CD8-positive, alpha-beta memory T cell (primary cell): ENCODE data around the gene NDUFV2. TPM values are rescaled to one million over a fixed set of nuclear protein-coding genes. Genes with fewer than 3 reads are reported as not detected.
"Not testable (repeated sequence)": the region's sequence is repeated elsewhere in the genome, so short reads cannot be mapped to it uniquely, and the experiment has no call there.

ENCODE experiments used
- CTCF ChIA-PET: fragments of 350-600 bp; sonication (Branson Sonifier 250); formaldehyde crosslinking; loops from one replicate; lab custom pipeline; 2021; ENCODE audit warnings: antibody characterized with exemption; lab: Charles Lee
- POLR2A ChIA-PET: fragments of 350-600 bp; sonication (Branson Sonifier 250); formaldehyde crosslinking; loops from one replicate; lab custom pipeline; 2021; ENCODE audit warnings: antibody characterized with exemption; lab: Charles Lee
- DNase-seq, 5 donors: peaks; one replicate each; pipeline versions ENCODE4 v3.0.0 to v3.0.0-alpha.2; 2020 to 2022; ENCODE audit warnings: mixed read lengths in 1 of 5
- H3K27ac ChIP-seq: one replicate; pipeline ENCODE4 v1.7.0; 2013; ENCODE audit warnings: low read depth, mild to moderate bottlenecking, low read length, moderate library complexity
- H3K27me3 ChIP-seq: 2 replicates; pipeline ENCODE4 v1.7.0; 2013; ENCODE audit warnings: low read length, mild to moderate bottlenecking; ENCODE audit not compliant: insufficient read depth, poor library complexity, severe bottlenecking
- H3K36me3 ChIP-seq: 2 replicates; pipeline ENCODE4 v1.7.0; 2013; ENCODE audit warnings: mild to moderate bottlenecking, low read length, moderate library complexity; ENCODE audit not compliant: insufficient read depth
- H3K4me1 ChIP-seq: 2 replicates; pipeline ENCODE4 v1.7.0; 2013; ENCODE audit warnings: mild to moderate bottlenecking, low read length, moderate library complexity; ENCODE audit not compliant: insufficient read depth
- H3K4me3 ChIP-seq: 2 replicates; pipeline ENCODE4 v1.7.0; 2013; ENCODE audit warnings: mild to moderate bottlenecking, low read length
- H3K9me3 ChIP-seq: 2 replicates; pipeline ENCODE4 v1.7.0; 2013; ENCODE audit warnings: mild to moderate bottlenecking, low read length
- H3K27ac Mint-ChIP-seq, 8 donors: one replicate each; pipeline ENCODE4 v1.8.0; 2020 to 2021; ENCODE audit warnings: mixed read lengths in 8 of 8, mild to moderate bottlenecking in 6 of 8, inconsistent platforms in 3 of 8, moderate library complexity in 3 of 8
- H3K27me3 Mint-ChIP-seq, 2 donors: one replicate each; pipeline ENCODE4 v1.8.0; 2020 to 2021; ENCODE audit warnings: mixed read lengths in 2 of 2, mild to moderate bottlenecking in 1 of 2, moderate library complexity in 1 of 2
- H3K36me3 Mint-ChIP-seq, 3 donors: one replicate each; pipeline ENCODE4 v1.8.0; 2020 to 2021; ENCODE audit warnings: mixed read lengths in 3 of 3, inconsistent platforms in 1 of 3, mild to moderate bottlenecking in 1 of 3
- H3K4me1 Mint-ChIP-seq, 3 donors: one replicate each; pipeline ENCODE4 v1.8.0; 2020 to 2021; ENCODE audit warnings: mixed read lengths in 3 of 3, inconsistent platforms in 1 of 3, mild to moderate bottlenecking in 1 of 3
- H3K4me3 Mint-ChIP-seq, 7 donors: one replicate each; pipeline ENCODE4 v1.8.0; 2020 to 2021; ENCODE audit warnings: mixed read lengths in 7 of 7, mild to moderate bottlenecking in 6 of 7, moderate library complexity in 4 of 7, inconsistent platforms in 2 of 7
- H3K9me3 Mint-ChIP-seq, 5 donors: one replicate each; pipeline ENCODE4 v1.8.0; 2020 to 2022; ENCODE audit warnings: mixed read lengths in 5 of 5, mild to moderate bottlenecking in 3 of 5, moderate library complexity in 2 of 5, inconsistent platforms in 1 of 5
- polyA plus RNA-seq: library from polyadenylated mRNA; unstranded; fragments of 300-500 nt; fragmentation: Illumina TruSeq; gene quantifications from one replicate; pipeline ENCODE4 v1.2.3, GENCODE V29; 2021
- total RNA-seq, 2 experiments: library from RNA; stranded (reverse); gene quantifications; one replicate each; pipeline ENCODE4 v1.2.3, GENCODE V29; 2021

NDUFV2 gene
- total and polyA plus RNA-seq, 3 experiments from 2014 or later, result 187 to 331 (median 324) TPM

DNA sequence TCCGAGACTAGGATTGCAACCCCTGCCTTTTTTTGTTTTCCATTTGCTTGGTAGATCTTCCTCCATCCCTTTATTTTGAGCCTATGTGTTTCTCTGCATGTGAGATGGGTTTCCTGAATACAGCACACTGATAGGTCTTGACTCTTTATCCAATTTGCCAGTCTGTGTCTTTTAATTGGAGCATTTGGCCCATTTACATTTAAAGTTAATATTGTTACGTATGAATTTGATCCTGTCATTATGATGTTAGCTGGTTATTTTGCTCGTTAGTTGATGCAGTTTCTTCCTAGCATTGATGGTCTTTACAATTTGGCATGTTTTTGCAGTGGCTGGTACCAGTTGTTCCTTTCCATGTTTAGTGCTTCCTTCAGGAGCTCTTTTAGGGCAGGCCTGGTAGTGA is 67.0 kb downstream of the NDUFV2 start:
- H3K9me3 ChIP-seq, DNase-seq, H3K27ac ChIP-seq, H3K27me3 ChIP-seq, H3K36me3 ChIP-seq, POLR2A ChIA-PET, H3K4me3 ChIP-seq, CTCF ChIA-PET, H3K27me3 Mint-ChIP-seq: not testable (repeated sequence)
- H3K27ac Mint-ChIP-seq, result peak overlapping the region in 4 of 8 donors; percentile 10 to 60 (median 32)
- peaks cover 11% of the 10 kb centered on the region for H3K4me1 ChIP-seq
- peaks cover 5 to 11% (median 8%) of the 10 kb centered on the region in 5 donors for H3K9me3 Mint-ChIP-seq
- H3K36me3 Mint-ChIP-seq, result peaks cover 8 to 27% (median 14%) of the 10 kb centered on the region in 3 donors
- H3K4me1 Mint-ChIP-seq, result peaks cover 66 to 82% (median 77%) of the 10 kb centered on the region in 3 donors
- peak overlapping the region in 4 of 7 donors; percentile 22 to 45 (median 43) for H3K4me3 Mint-ChIP-seq

DNA sequence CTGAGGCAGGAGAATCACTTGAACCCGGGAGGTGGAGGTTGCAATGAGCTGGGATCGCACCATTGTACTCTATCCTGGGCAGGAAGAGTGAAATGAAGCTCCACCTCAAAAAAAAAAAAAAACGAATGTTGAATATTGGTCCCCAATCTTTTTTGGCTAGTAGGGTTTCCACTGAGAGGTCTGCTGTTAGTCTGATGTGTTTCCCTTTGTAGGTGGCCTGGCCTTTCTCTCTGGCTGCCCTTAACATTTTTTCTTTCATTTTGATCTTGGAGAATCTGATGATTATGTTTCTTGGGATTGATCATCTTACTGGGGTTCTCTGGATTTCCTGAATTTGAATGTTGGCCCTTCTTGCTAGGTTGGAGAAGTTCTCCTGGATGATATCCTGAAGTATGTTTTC is 69.4 kb downstream of the NDUFV2 start:
- H3K4me3 ChIP-seq, DNase-seq, H3K27me3 Mint-ChIP-seq, H3K27me3 ChIP-seq, H3K36me3 ChIP-seq, CTCF ChIA-PET, POLR2A ChIA-PET, H3K27ac ChIP-seq, H3K9me3 ChIP-seq, H3K9me3 Mint-ChIP-seq: not testable (repeated sequence)
- peak overlapping the region in 6 of 8 donors; percentile 14 to 78 (median 54) for H3K27ac Mint-ChIP-seq
- peaks cover 5 to 34% (median 5%) of the 10 kb centered on the region in 3 donors for H3K36me3 Mint-ChIP-seq
- peaks cover 23% of the 10 kb centered on the region for H3K4me1 ChIP-seq
- H3K4me1 Mint-ChIP-seq, result peaks cover 75 to 94% (median 87%) of the 10 kb centered on the region in 3 donors
- H3K4me3 Mint-ChIP-seq, result peak overlapping the region in 6 of 7 donors; percentile 33 to 58 (median 43)

DNA sequence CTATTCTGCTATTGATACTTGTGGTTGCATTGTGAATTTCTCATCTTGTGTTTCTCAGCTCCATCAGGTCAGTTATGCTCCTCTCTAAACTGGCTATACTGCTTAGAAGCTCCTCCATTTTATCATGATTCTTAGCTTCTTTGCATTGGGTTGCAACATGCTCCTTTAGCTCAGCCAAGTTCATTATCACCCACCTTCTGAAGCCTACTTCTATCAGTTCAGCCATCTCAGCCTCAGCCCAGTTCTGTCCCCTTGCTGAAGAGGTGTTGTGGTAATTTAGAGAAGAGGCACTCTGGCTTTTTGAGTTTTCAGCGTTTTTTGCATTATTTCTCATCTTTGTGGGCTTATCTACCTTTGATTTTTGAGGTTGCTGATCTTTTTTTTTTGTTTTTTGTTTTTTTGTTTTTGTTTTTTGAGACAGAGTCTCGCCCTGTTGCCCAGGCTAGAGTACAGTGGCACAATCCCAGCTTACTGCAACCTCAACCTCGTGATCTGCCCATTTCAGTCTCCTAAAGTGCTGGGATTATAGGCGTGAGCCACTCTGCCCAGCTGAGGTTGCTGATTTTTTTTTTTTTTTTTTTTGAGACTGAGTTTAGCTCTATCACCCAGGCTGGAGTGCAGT is 70.1 kb downstream of the NDUFV2 start:
- CTCF ChIA-PET, result no interaction called here
- Mint-ChIP-seq H3K27me3 (no peaks in the 10 kb centered on the region), H3K9me3 (peaks cover 0 to under 1% (median 0%) of the 10 kb centered on the region in 5 donors), H3K27ac (peak overlapping the region in 5 of 8 donors; percentile 28 to 74 (median 42)), H3K4me3 (peak overlapping the region in 5 of 7 donors; percentile 33 to 58 (median 45)), H3K36me3 (peaks cover 5 to 36% (median 5%) of the 10 kb centered on the region in 3 donors), H3K4me1 (peaks cover 78 to 95% (median 91%) of the 10 kb centered on the region in 3 donors)
- Histone ChIP-seq H3K9me3 (no peaks in the 10 kb centered on the region), H3K4me3 (no peak overlapping the region), H3K27me3 (no peaks in the 10 kb centered on the region), H3K27ac (no peak overlapping the region), H3K4me1 (peaks cover 26% of the 10 kb centered on the region), H3K36me3 (no peaks in the 10 kb centered on the region)
- POLR2A ChIA-PET, result no interaction called here
- no peak for DNase-seq

DNA sequence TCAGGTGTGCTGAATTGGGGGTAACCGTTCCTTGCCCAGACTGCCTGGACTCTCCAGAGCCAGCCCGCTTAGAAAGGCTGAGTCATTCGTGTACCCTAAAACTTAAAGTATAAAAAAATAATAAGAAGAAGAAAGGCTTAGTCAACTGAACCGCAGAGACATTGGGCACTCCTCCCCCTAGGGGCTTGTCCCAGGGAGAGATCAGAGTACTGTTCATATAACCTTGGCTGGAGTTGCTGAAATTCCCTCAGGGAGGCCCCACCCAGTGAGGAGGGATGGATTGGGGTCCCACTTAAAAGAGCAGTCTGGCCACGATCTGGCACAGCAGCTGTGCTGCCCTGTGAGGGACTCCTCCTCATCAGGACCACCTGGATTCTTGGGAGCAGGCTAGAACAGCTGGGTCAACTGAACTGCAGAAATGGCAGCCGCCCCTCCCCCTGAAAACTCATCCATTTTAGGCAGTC is 71.3 kb downstream of the NDUFV2 start:
- DNase-seq, result no peak
- peak overlapping the region in 3 of 8 donors; percentile 38 to 78 (median 76) for H3K27ac Mint-ChIP-seq
- Histone ChIP-seq H3K9me3 (no peaks in the 10 kb centered on the region), H3K27ac (no peak overlapping the region), H3K27me3 (no peaks in the 10 kb centered on the region), H3K4me3 (no peak overlapping the region), H3K4me1 (peaks cover 26% of the 10 kb centered on the region), H3K36me3 (no peaks in the 10 kb centered on the region)
- H3K27me3 Mint-ChIP-seq, result no peaks in the 10 kb centered on the region
- H3K9me3 Mint-ChIP-seq, result no peaks in the 10 kb centered on the region
- peak overlapping the region in 1 of 7 donors; percentile 35 for H3K4me3 Mint-ChIP-seq
- ChIA-PET CTCF (no interaction called here), POLR2A (no interaction called here)
- peaks cover 4 to 39% (median 5%) of the 10 kb centered on the region in 3 donors for H3K36me3 Mint-ChIP-seq
- H3K4me1 Mint-ChIP-seq, result peaks cover 76 to 95% (median 90%) of the 10 kb centered on the region in 3 donors

DNA sequence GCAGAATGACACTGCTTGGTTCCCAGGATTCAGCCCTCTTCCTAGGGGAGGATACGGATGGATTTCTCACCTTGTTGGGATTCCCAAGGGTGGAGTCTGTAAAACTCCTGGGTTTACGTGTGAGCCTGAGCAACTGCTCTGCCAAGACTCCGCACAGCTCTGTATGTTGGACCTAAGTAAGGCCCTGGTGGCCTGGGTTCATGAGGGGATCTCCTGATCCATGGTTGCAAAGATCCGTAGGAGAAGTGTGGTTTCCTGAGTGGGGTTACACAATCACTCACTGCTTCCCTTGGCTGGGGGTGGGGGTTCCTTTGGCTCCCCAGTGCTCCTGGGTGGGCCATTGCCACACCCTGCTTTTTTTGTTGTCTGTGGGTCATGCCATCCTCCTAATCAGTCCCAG is 71.8 kb downstream of the NDUFV2 start:
- peaks cover under 1 to 42% (median 4%) of the 10 kb centered on the region in 3 donors for H3K36me3 Mint-ChIP-seq
- H3K9me3 ChIP-seq, result no peaks in the 10 kb centered on the region
- no peak overlapping the region for H3K4me3 ChIP-seq
- no peaks in the 10 kb centered on the region for H3K36me3 ChIP-seq
- H3K9me3 Mint-ChIP-seq, result no peaks in the 10 kb centered on the region
- no peak overlapping the region for H3K27ac ChIP-seq
- H3K4me1 Mint-ChIP-seq, result peaks cover 75 to 94% (median 89%) of the 10 kb centered on the region in 3 donors
- no peaks in the 10 kb centered on the region for H3K27me3 ChIP-seq
- POLR2A ChIA-PET, result no interaction called here
- no peaks in the 10 kb centered on the region for H3K27me3 Mint-ChIP-seq
- H3K27ac Mint-ChIP-seq, result peak overlapping the region in 4 of 8 donors; percentile 35 to 90 (median 60)
- H3K4me1 ChIP-seq, result peaks cover 29% of the 10 kb centered on the region
- CTCF ChIA-PET, result no interaction called here
- H3K4me3 Mint-ChIP-seq, result peak overlapping the region in 5 of 7 donors; percentile 4 to 56 (median 50)
- no peak for DNase-seq

DNA sequence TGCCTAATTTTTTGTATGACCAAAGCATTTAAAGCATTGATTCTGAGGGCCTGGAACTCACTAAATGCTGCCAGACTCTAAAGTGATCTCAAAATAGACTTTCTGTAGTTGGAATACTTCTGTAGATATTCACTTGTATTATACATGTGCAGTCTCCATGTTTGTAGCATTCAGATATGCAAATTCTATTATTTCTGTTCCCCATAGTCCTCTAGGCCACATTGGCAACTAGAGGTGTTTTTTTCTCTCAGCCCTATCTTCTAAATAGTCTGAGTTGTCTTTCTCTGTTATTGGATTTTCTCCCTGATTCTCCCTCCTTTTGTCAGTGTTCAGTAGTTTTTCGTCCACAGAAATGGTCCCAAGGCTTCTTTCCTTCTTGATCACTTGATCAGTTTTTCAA is 72.6 kb downstream of the NDUFV2 start:
- ChIA-PET CTCF (no interaction called here), POLR2A (no interaction called here)
- Mint-ChIP-seq H3K4me3 (peak overlapping the region in 3 of 7 donors; percentile 9 to 40 (median 37)), H3K9me3 (no peaks in the 10 kb centered on the region), H3K36me3 (peaks cover 0 to 44% (median 4%) of the 10 kb centered on the region in 3 donors), H3K27ac (peak overlapping the region in 4 of 8 donors; percentile 41 to 76 (median 64)), H3K27me3 (no peaks in the 10 kb centered on the region), H3K4me1 (peaks cover 76 to 95% (median 89%) of the 10 kb centered on the region in 3 donors)
- H3K4me1 ChIP-seq, result peaks cover 38% of the 10 kb centered on the region
- no peak for DNase-seq
- no peak overlapping the region for H3K4me3 ChIP-seq
- no peaks in the 10 kb centered on the region for H3K9me3 ChIP-seq
- H3K36me3 ChIP-seq, result no peaks in the 10 kb centered on the region
- no peaks in the 10 kb centered on the region for H3K27me3 ChIP-seq
- no peak overlapping the region for H3K27ac ChIP-seq

DNA sequence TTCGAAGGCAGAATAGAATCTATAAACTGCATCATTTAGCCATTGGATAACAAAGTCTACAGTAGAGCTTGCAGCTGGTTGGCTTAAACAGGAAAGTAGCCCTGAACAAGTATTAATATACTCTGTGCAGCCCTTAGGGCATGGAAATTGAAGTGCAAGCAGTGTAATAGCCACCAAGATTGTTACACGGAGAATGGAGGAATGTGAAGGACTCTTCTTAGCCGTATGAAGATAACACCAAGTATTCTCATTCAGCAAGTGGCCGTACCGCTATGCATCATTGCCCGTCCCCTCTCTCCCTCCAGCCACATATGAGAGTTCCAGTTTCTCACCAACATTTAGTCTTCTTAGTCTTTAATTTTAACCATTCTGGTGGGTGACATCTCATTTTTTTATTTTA is 74.5 kb downstream of the NDUFV2 start:
- no peak for DNase-seq
- no peaks in the 10 kb centered on the region for H3K36me3 ChIP-seq
- Mint-ChIP-seq H3K36me3 (peaks cover 0 to 38% (median 4%) of the 10 kb centered on the region in 3 donors), H3K27me3 (no peaks in the 10 kb centered on the region), H3K27ac (peak overlapping the region in 1 of 8 donors; percentile 14), H3K4me1 (peaks cover 78 to 97% (median 93%) of the 10 kb centered on the region in 3 donors), H3K4me3 (peak overlapping the region in 1 of 7 donors; percentile 5), H3K9me3 (no peaks in the 10 kb centered on the region)
- H3K27ac ChIP-seq, result no peak overlapping the region
- no peaks in the 10 kb centered on the region for H3K27me3 ChIP-seq
- H3K4me3 ChIP-seq, result no peak overlapping the region
- POLR2A ChIA-PET, result no interaction called here
- H3K4me1 ChIP-seq, result peaks cover 36% of the 10 kb centered on the region
- CTCF ChIA-PET, result interaction anchor here (1.0 kb wide), 1 partner anchor 16 kb away, joined by 3 read pairs; no protein-coding TSS in a partner anchor
- no peaks in the 10 kb centered on the region for H3K9me3 ChIP-seq

DNA sequence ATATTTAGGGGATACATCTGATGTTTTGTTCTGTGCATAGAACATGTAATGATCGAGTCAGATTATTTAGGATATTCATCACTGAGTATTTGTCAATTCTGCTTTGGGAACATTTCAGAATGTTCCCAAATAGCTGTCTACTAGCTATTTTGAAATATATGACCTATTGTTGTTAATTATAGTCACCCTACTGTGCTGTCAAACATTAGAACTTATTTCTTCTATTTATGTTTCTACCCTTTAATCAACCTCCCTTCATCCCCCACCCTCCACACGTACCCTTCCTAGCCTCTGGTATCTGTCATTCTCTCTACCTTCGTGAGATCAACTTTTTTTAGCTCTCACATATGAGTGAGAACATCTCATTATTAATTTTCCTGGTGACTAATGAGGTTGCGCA is 75.0 kb downstream of the NDUFV2 start:
- POLR2A ChIA-PET, result no interaction called here
- H3K36me3 ChIP-seq, result no peaks in the 10 kb centered on the region
- no peak overlapping the region for H3K4me3 ChIP-seq
- H3K27ac Mint-ChIP-seq, result peak overlapping the region in 6 of 8 donors; percentile 5 to 74 (median 18)
- H3K36me3 Mint-ChIP-seq, result peaks cover 0 to 40% (median 4%) of the 10 kb centered on the region in 3 donors
- H3K27me3 Mint-ChIP-seq, result no peaks in the 10 kb centered on the region
- DNase-seq, result no peak
- CTCF ChIA-PET, result interaction anchor here (1.0 kb wide), 1 partner anchor 17 kb away, joined by 3 read pairs; no protein-coding TSS in a partner anchor
- H3K27me3 ChIP-seq, result no peaks in the 10 kb centered on the region
- peaks cover 78 to 96% (median 93%) of the 10 kb centered on the region in 3 donors for H3K4me1 Mint-ChIP-seq
- no peaks in the 10 kb centered on the region for H3K9me3 Mint-ChIP-seq
- no peaks in the 10 kb centered on the region for H3K9me3 ChIP-seq
- peak overlapping the region in 1 of 7 donors; percentile 5 for H3K4me3 Mint-ChIP-seq
- H3K4me1 ChIP-seq, result peaks cover 34% of the 10 kb centered on the region
- H3K27ac ChIP-seq, result no peak overlapping the region
